8988T (cell line): ENCODE data around the gene HTRA3.

Experiments
- DNase-seq: peaks from one replicate; pipeline ENCODE4 v3.0.0; 2011

Gene HTRA3

GRCh38 chr4:8250227-8250626 is 19.3 kb upstream of the HTRA3 start:
- DNase-seq, result no peak

GRCh38 chr4:8250637-8251036 is 18.9 kb upstream of the HTRA3 start:
- DNase-seq, result no peak

- no peak for DNase-seq
Measured at GRCh38 chr4:8251110-8251883, 18.3 kb upstream of the HTRA3 start.

- DNase-seq, result no peak
Measured at GRCh38 chr4:8252301-8253173, 17.0 kb upstream of the HTRA3 start.

- DNase-seq, result no peak
Measured at GRCh38 chr4:8254076-8254475, 15.5 kb upstream of the HTRA3 start.

GRCh38 chr4:8255698-8256441 is 13.7 kb upstream of the HTRA3 start:
- DNase-seq, result no peak

- DNase-seq, result no peak
Measured at GRCh38 chr4:8257854-8258253, 11.7 kb upstream of the HTRA3 start.

- no peak for DNase-seq
Measured at GRCh38 chr4:8258552-8259212, 10.9 kb upstream of the HTRA3 start.

- DNase-seq, result no peak
Measured at GRCh38 chr4:8259743-8260430, 9.7 kb upstream of the HTRA3 start.

- DNase-seq, result no peak
Measured at GRCh38 chr4:8260656-8261111, 8.9 kb upstream of the HTRA3 start.

- DNase-seq, result no peak
Measured at GRCh38 chr4:8261851-8262535, 7.6 kb upstream of the HTRA3 start.

- DNase-seq, result no peak
Measured at GRCh38 chr4:8262637-8263322, 6.8 kb upstream of the HTRA3 start.

GRCh38 chr4:8263397-8263796 is 6.2 kb upstream of the HTRA3 start:
- DNase-seq, result no peak

GRCh38 chr4:8264106-8264505 is 5.4 kb upstream of the HTRA3 start:
- no peak for DNase-seq

GRCh38 chr4:8265171-8265929 is 4.2 kb upstream of the HTRA3 start:
- no peak for DNase-seq

GRCh38 chr4:8266088-8266487 is 3.5 kb upstream of the HTRA3 start:
- no peak for DNase-seq

GRCh38 chr4:8266508-8266907 is 3.0 kb upstream of the HTRA3 start:
- no peak for DNase-seq

- peak; percentile 98 for DNase-seq
Measured at GRCh38 chr4:8267077-8267476, 2.5 kb upstream of the HTRA3 start.

- no peak for DNase-seq
Measured at GRCh38 chr4:8268211-8268610, 1.3 kb upstream of the HTRA3 start.

GRCh38 chr4:8268901-8269534 is 536 bp upstream of the HTRA3 start:
- DNase-seq, result no peak
